ENCODE data around the gene LOXL1. TPM values are rescaled to one million over a fixed set of nuclear protein-coding genes. Genes with fewer than 3 reads are reported as not detected.
A peak's percentile ranks its signal among the peaks of the same experiment; 100 is the strongest.

The LOXL1 gene
- total RNA-seq, 1 donor from 2014 or later: 280 TPM

- peak within 1 kb of the TSS; percentile 76 for H3K9ac ChIP-seq (ENCODE audit: low read length)
- no peak for FAIRE-seq
- peak within 1 kb of the TSS; percentile 72 for H3K4me3 ChIP-seq (ENCODE audit: insufficient read depth, low read depth, low read length)
- H3K27ac ChIP-seq (ENCODE audit: low read depth, low read length): no peak within 1 kb of the TSS
- no peaks in the 10 kb centered on the region for H3K27me3 ChIP-seq (ENCODE audit: insufficient read depth, low read length)
- peak; percentile 57 for TF ChIP-seq CTCF (IDR thresholded peaks at IDR 0.05; ENCODE audit: insufficient read depth, low read depth, low read length)
- no peak for TF ChIP-seq EZH2 (IDR thresholded peaks at IDR 0.05; ENCODE audit: insufficient read depth, low read length)
- Mint-ChIP-seq H3K9me3 (ENCODE audit: unreplicated experiment) (no peaks in the 10 kb centered on the region), H3K4me1 (ENCODE audit: low read depth, unreplicated experiment) (peaks cover 44% of the 10 kb centered on the region), H3K4me3 (ENCODE audit: unreplicated experiment) (peak within 1 kb of the TSS; percentile 79), H3K27me3 (ENCODE audit: low read depth, unreplicated experiment) (no peaks in the 10 kb centered on the region), H3K36me3 (ENCODE audit: low read depth, unreplicated experiment) (peaks cover 6% of the 10 kb centered on the region), H3K27ac (ENCODE audit: unreplicated experiment) (peak within 1 kb of the TSS; percentile 12)
- peak within 1 kb of the TSS; percentile 92 for H3K4me2 ChIP-seq (ENCODE audit: low read length)
- peak within 1 kb of the TSS; percentile 82 for H2AFZ ChIP-seq (ENCODE audit: low read depth, low read length)
- H3K79me2 ChIP-seq (ENCODE audit: insufficient read depth, low read length): peaks cover 36% of the 10 kb centered on the region
- peaks cover 5% of the 10 kb centered on the region for H4K20me1 ChIP-seq (ENCODE audit: insufficient read depth, low read length)
- DNase-seq (ENCODE audit: low read depth): peak; percentile 87
- no peaks in the 10 kb centered on the region for H3K9me3 ChIP-seq (ENCODE audit: insufficient read depth, low read depth, low read length)
- H3K36me3 ChIP-seq (ENCODE audit: insufficient read depth, low read length): no peaks in the 10 kb centered on the region
- peaks cover 55% of the 10 kb centered on the region for H3K4me1 ChIP-seq (ENCODE audit: insufficient read depth, low read length)
Observed at GRCh38 chr15:73991726-73992593, 65.7 kb downstream of the LOXL1 start, which contains the start of gene STOML1. Gene STOML1 (minus strand): TSS chr15:73992295. CDS start chr15:73992223, 72 bp downstream.

GRCh38 chr15:73992594-73992898 lies 66.3 kb downstream of the LOXL1 start:
- peak overlapping the region; percentile 82 for H2AFZ ChIP-seq (ENCODE audit: low read depth, low read length)
- Mint-ChIP-seq H3K27me3 (ENCODE audit: low read depth, unreplicated experiment) (no peaks in the 10 kb centered on the region), H3K4me1 (ENCODE audit: low read depth, unreplicated experiment) (peaks cover 41% of the 10 kb centered on the region), H3K9me3 (ENCODE audit: unreplicated experiment) (no peaks in the 10 kb centered on the region), H3K27ac (ENCODE audit: unreplicated experiment) (peak overlapping the region; percentile 7), H3K36me3 (ENCODE audit: low read depth, unreplicated experiment) (peaks cover 6% of the 10 kb centered on the region), H3K4me3 (ENCODE audit: unreplicated experiment) (peak overlapping the region; percentile 73)
- H3K27me3 ChIP-seq (ENCODE audit: insufficient read depth, low read length): no peaks in the 10 kb centered on the region
- H3K36me3 ChIP-seq (ENCODE audit: insufficient read depth, low read length): no peaks in the 10 kb centered on the region
- DNase-seq (ENCODE audit: low read depth) (no peak), FAIRE-seq (no peak)
- H4K20me1 ChIP-seq (ENCODE audit: insufficient read depth, low read length): peaks cover 11% of the 10 kb centered on the region
- H3K4me3 ChIP-seq (ENCODE audit: insufficient read depth, low read depth, low read length): peak overlapping the region; percentile 26
- TF ChIP-seq EZH2 (IDR thresholded peaks at IDR 0.05; ENCODE audit: insufficient read depth, low read length): no peak
- TF ChIP-seq CTCF (IDR thresholded peaks at IDR 0.05; ENCODE audit: insufficient read depth, low read depth, low read length): no peak
- H3K9ac ChIP-seq (ENCODE audit: low read length): peak overlapping the region; percentile 43
- peaks cover 41% of the 10 kb centered on the region for H3K79me2 ChIP-seq (ENCODE audit: insufficient read depth, low read length)
- peak overlapping the region; percentile 92 for H3K4me2 ChIP-seq (ENCODE audit: low read length)
- H3K27ac ChIP-seq (ENCODE audit: low read depth, low read length): no peak overlapping the region
- H3K9me3 ChIP-seq (ENCODE audit: insufficient read depth, low read depth, low read length): no peaks in the 10 kb centered on the region
- H3K4me1 ChIP-seq (ENCODE audit: insufficient read depth, low read length): peaks cover 55% of the 10 kb centered on the region

All from astrocyte (in vitro differentiated cells and primary cell).